Thyroid gland (tissue), 4 donors: ENCODE data around the gene EFNA5. TPM values are rescaled to one million over a fixed set of nuclear protein-coding genes. Genes with fewer than 3 reads are reported as not detected.

Source experiments
- DNase-seq, 2 donors: peaks; one replicate each; pipeline ENCODE4 v3.0.0-alpha.2; 2019
- H3K27ac ChIP-seq, 3 donors: fragments of 200-600 bp; sonication (generic); 1 replicate in 2 of 3; 2 replicates in 1 of 3; pipeline ENCODE4 v1.5.1; 2016 to 2019; ENCODE audit warnings: mild to moderate bottlenecking in 1 of 3, moderate library complexity in 1 of 3
- H3K27me3 ChIP-seq: fragments of 200-600 bp; sonication (generic); one replicate; pipeline ENCODE4 v1.5.1; 2019
- H3K36me3 ChIP-seq, 2 donors: fragments of 200-600 bp; sonication (generic); one replicate each; pipeline ENCODE4 v1.5.1; 2016 to 2019
- H3K4me1 ChIP-seq, 2 donors: fragments of 200-600 bp; sonication (generic); one replicate each; pipeline ENCODE4 v1.5.1; 2017 to 2019
- H3K4me3 ChIP-seq, 3 donors: fragments of 200-600 bp; sonication (generic); replicated peaks in 1 of 3; 1 replicate in 2 of 3; 2 replicates in 1 of 3; pipeline ENCODE4 v1.5.1; 2016; ENCODE audit warnings: mild to moderate bottlenecking in 1 of 3
- H3K9me3 ChIP-seq: fragments of 200-600 bp; sonication (generic); one replicate; pipeline ENCODE4 v1.5.1; 2017
- POLR2A ChIP-seq, 2 donors: fragments of 450-650 bp; IDR thresholded peaks; one replicate each; pipeline ENCODE4 v1.6.1; 2017; ENCODE audit warnings: antibody characterized with exemption in 2 of 2, mild to moderate bottlenecking in 2 of 2, moderate library complexity in 1 of 2
- WGBS, 2 donors: methylation state at CpG; one replicate each; pipeline ENCODE4 v1.1.5; 2017; 5-methylcytosine and 5-hydroxymethylcytosine counted together
- intact Hi-C: fragments of 100-400 bp; cut with DNase I; formaldehyde crosslinking; loops from one replicate; pipeline ENCODE4 v1.15.1; 2023
- total RNA-seq, 4 donors: library from RNA; depleted of rRNA; stranded (reverse); fragments of >200 nt; gene quantifications; one replicate each; pipeline ENCODE4 v1.2.3, GENCODE V29; 2016
- TF ChIP-seq, protein P1 (sequence below), 6 experiments: fragments of 200-600 bp in 3 of 6; fragments of 450-650 bp in 3 of 6; sonication (generic) in 3 of 6; IDR thresholded peaks; one replicate each; pipeline ENCODE4 v1.5.1; 2016 to 2019; ENCODE audit warnings: antibody characterized with exemption in 6 of 6, mild to moderate bottlenecking in 2 of 6, inconsistent platforms in 1 of 6, moderate library complexity in 1 of 6

EFNA5 gene
- total RNA-seq, 4 donors from 2014 or later, result 5.7 to 17.2 (median 6.4) TPM

DNA sequence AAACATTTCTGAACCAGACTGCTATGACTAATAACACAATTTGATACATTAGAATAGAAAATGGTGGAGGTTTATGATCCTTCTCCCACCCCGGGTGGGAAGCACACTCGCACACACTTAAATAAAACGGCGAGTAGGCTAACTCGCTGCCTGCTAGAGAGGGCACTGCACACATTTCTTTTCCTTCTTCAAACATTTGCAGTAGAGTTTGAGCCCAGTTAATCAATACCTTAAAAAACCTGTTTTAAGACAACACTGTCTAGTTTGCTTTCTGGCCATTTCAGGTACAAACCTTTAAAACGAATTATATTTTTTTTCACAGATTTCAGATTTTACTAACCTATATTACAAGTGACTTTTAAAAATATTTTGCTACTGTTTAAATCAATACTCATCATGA is 63.5 kb downstream of the EFNA5 start:
- whole genome bisulfite sequencing, 2 donors, result 88 to 91% methylated on average over 6 of the region's 6 CpGs
- no peak for DNase-seq
- Histone ChIP-seq H3K27ac (no peak overlapping the region), H3K4me1 (peaks cover 8 to 16% of the 10 kb centered on the region in 2 donors), H3K4me3 (no peak overlapping the region), H3K36me3 (no peaks in the 10 kb centered on the region), H3K9me3 (no peaks in the 10 kb centered on the region), H3K27me3 (no peaks in the 10 kb centered on the region)
- TF ChIP-seq, protein P1, sequence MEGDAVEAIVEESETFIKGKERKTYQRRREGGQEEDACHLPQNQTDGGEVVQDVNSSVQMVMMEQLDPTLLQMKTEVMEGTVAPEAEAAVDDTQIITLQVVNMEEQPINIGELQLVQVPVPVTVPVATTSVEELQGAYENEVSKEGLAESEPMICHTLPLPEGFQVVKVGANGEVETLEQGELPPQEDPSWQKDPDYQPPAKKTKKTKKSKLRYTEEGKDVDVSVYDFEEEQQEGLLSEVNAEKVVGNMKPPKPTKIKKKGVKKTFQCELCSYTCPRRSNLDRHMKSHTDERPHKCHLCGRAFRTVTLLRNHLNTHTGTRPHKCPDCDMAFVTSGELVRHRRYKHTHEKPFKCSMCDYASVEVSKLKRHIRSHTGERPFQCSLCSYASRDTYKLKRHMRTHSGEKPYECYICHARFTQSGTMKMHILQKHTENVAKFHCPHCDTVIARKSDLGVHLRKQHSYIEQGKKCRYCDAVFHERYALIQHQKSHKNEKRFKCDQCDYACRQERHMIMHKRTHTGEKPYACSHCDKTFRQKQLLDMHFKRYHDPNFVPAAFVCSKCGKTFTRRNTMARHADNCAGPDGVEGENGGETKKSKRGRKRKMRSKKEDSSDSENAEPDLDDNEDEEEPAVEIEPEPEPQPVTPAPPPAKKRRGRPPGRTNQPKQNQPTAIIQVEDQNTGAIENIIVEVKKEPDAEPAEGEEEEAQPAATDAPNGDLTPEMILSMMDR (IDR thresholded peaks at IDR 0.05), result no peak
- TF ChIP-seq POLR2A (IDR thresholded peaks at IDR 0.05), result no peak
- intact Hi-C loops, result no loop called here

DNA sequence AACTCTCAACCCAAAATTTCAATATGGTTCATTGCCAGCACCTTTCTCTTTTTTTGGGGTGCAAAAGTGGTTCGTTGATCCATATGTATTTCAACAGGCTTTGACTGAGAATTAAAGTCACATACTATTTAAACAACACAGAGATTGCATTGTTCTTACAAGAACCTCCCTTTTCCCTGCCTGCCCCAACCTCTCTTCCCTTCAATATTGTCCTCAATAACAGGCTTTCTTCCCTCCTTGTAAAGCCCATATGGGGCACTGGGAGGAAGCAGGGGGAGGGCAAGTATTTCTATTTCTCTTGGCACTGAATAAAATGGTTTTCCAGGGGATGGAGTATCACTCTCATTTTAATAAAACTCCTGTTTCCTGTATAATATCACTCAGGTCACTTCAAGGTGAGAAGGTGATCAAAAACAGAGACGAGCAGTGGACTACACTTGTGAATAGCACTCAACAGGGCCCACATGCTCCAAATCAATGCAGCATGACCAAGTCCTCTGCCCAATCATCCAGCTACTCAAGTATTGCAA is 65.1 kb downstream of the EFNA5 start:
- 33 to 37% methylated on average over 2 of the region's 2 CpGs for WGBS, 2 donors
- H3K4me1 ChIP-seq, result peaks cover 8 to 16% of the 10 kb centered on the region in 2 donors
- H3K9me3 ChIP-seq, result no peaks in the 10 kb centered on the region
- TF ChIP-seq, protein P1 (IDR thresholded peaks at IDR 0.05), result no peak
- no peak for TF ChIP-seq POLR2A (IDR thresholded peaks at IDR 0.05)
- intact Hi-C loops, result no loop called here
- no peaks in the 10 kb centered on the region for H3K27me3 ChIP-seq
- H3K36me3 ChIP-seq, result no peaks in the 10 kb centered on the region
- peak; percentile 47 to 62 for DNase-seq
- H3K4me3 ChIP-seq, result no peak overlapping the region
- no peak overlapping the region for H3K27ac ChIP-seq

DNA sequence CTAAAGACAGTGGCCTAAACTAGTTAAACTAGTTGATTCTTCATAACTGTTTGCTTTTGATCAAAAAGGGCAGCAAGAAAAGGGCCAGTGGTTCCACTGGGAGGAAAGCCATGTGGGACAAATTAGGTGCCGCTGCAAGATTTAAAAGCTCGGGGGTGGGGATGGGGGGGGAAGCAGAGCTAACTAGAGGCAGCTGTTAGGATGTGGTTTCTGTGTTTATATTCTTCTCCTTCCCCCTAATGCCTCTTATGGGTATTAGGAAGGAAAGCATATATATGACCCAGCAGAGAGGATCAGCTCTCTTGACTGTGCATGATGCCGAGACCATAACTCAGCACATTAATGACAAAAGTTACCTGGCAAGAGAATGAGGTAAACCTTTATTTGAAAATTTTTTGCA is 65.7 kb downstream of the EFNA5 start:
- TF ChIP-seq POLR2A (IDR thresholded peaks at IDR 0.05), result no peak
- TF ChIP-seq, protein P1 (IDR thresholded peaks at IDR 0.05), result no peak
- Histone ChIP-seq H3K27ac (no peak overlapping the region), H3K36me3 (no peaks in the 10 kb centered on the region), H3K4me1 (peaks cover 8 to 16% of the 10 kb centered on the region in 2 donors), H3K9me3 (no peaks in the 10 kb centered on the region), H3K27me3 (no peaks in the 10 kb centered on the region), H3K4me3 (no peak overlapping the region)
- no peak for DNase-seq
- WGBS, 2 donors, result 78 to 79% methylated on average over 3 of the region's 3 CpGs
- intact Hi-C loops, result no loop called here

DNA sequence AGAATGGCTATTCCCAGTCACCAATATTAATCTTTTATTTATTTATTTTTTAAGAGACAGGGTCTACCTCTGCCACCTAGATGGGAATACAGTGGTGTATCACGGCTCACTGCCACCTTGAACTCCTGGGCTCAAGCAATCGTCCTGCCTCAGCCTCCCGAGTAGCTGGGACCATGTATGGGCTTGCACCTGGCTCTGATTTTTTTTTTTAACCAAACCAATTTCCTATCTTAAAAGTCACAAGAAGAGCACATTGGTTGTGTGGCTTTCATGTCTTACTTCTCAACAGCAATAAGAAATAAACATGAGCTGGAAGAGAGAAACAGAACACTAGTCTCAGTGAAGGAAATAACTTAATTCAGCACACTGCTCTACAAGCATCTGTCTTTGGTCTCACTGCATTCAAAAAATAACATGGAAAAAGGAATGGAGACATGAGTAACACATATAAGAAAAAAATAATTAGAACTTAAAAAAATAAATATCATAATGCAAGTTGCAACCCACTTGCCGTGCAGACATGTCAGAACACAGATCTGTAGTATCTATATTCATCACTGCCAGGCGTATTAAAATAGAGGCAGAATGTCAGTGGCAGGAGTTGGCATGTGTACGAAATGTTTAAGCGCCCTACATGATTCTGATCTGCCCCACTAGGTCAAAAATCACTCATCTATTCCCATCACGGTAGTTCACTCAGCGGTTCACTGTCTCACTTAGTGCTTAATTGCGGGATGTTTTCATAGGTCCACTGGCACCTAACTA is 66.4 kb downstream of the EFNA5 start:
- Histone ChIP-seq H3K27ac (no peak overlapping the region), H3K27me3 (no peaks in the 10 kb centered on the region), H3K9me3 (no peaks in the 10 kb centered on the region), H3K4me1 (peaks cover 8 to 16% of the 10 kb centered on the region in 2 donors), H3K4me3 (no peak overlapping the region), H3K36me3 (no peaks in the 10 kb centered on the region)
- TF ChIP-seq POLR2A (IDR thresholded peaks at IDR 0.05), result no peak
- TF ChIP-seq, protein P1 (IDR thresholded peaks at IDR 0.05), result no peak
- DNase-seq, result no peak
- WGBS, 2 donors, result 92 to 93% methylated on average over 10 of the region's 10 CpGs
- intact Hi-C loops, result no loop called here

DNA sequence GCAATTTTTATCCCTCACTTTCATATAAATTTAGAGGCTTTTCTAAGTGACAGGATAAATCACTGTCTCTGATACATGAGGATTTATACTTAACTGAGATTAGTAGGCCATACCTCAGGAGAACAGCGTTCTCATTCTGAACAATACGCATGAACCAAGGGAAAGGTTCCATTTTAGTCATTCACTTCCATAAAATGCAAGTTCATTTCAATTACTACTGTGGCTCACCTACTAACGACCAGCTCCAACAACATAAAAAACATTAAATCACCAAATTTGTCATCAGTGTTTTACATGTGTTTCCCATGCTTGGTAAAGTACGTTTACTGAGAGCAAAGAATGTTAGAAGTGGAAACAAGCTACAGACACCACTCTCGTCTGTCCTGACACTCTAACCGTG is 67.4 kb downstream of the EFNA5 start:
- Histone ChIP-seq H3K4me3 (no peak overlapping the region), H3K27ac (no peak overlapping the region), H3K27me3 (no peaks in the 10 kb centered on the region), H3K9me3 (no peaks in the 10 kb centered on the region), H3K36me3 (no peaks in the 10 kb centered on the region), H3K4me1 (peaks cover 8 to 16% of the 10 kb centered on the region in 2 donors)
- intact Hi-C loops, result no loop called here
- DNase-seq, result no peak
- 93 to 97% methylated on average over 6 of the region's 6 CpGs for whole genome bisulfite sequencing, 2 donors
- TF ChIP-seq POLR2A (IDR thresholded peaks at IDR 0.05), result no peak
- TF ChIP-seq, protein P1 (IDR thresholded peaks at IDR 0.05), result no peak
